Upper lobe of left lung (tissue), 4 donors: ENCODE results near the gene GULP1.

Experiments used
- POLR2A ChIP-seq, 4 donors: fragments of 450-650 bp; IDR thresholded peaks; one replicate each; pipeline ENCODE4 v1.5.1; 2016 to 2017; ENCODE audit warnings: antibody characterized with exemption in 4 of 4, mild to moderate bottlenecking in 2 of 4
- TF ChIP-seq, protein P1 (sequence below), 6 experiments: fragments of 450-650 bp in 4 of 6; fragments of 200-600 bp in 2 of 6; sonication (generic) in 2 of 6; IDR thresholded peaks; one replicate each; pipeline ENCODE4 v1.5.1; 2016 to 2019; ENCODE audit warnings: antibody characterized with exemption in 6 of 6

DNA sequence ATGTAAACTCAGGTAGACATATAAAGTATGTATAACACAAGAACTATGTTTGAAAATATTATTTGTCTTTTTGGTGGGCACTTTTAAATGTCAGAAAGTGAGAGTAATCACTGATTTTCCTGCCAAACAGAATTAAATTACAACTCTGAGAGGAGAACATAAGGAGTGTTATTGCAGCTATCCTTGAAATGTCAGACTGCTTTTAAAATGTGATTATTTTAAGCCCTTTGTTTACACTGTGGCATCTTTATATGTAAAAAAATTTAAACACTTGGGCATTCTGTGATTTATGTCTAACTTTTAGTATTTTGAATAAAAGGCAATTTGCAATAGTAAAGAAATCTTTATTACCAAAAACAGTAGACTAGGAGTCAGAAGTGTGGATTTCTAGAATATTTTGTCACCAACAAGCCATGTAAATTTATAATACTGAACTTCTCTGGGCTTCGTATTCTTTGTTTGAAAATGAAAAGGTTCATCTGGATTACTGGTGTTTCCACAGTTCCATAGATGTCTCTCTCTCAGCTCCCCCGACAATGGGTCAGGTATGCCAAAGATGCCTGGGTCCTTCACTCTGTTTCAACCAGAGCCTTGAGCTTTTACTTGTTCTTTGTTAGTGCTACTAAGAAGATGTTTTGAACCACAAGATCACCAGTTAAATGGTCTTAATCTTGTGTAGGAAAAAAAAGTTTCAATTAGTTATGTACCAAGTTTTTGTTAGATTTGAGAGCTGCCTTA, 38.8 kb downstream of the GULP1 start:
- TF ChIP-seq, protein P1, sequence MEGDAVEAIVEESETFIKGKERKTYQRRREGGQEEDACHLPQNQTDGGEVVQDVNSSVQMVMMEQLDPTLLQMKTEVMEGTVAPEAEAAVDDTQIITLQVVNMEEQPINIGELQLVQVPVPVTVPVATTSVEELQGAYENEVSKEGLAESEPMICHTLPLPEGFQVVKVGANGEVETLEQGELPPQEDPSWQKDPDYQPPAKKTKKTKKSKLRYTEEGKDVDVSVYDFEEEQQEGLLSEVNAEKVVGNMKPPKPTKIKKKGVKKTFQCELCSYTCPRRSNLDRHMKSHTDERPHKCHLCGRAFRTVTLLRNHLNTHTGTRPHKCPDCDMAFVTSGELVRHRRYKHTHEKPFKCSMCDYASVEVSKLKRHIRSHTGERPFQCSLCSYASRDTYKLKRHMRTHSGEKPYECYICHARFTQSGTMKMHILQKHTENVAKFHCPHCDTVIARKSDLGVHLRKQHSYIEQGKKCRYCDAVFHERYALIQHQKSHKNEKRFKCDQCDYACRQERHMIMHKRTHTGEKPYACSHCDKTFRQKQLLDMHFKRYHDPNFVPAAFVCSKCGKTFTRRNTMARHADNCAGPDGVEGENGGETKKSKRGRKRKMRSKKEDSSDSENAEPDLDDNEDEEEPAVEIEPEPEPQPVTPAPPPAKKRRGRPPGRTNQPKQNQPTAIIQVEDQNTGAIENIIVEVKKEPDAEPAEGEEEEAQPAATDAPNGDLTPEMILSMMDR (IDR thresholded peaks at IDR 0.05) = no peak
- TF ChIP-seq POLR2A (IDR thresholded peaks at IDR 0.05) = no peak
